Left renal cortex interstitium (tissue), 4 donors: ENCODE data around the gene SIPA1L3. TPM values are rescaled to one million over a fixed set of nuclear protein-coding genes. Genes with fewer than 3 reads are reported as not detected.
"Not testable (repeated sequence)": the region's sequence is repeated elsewhere in the genome, so short reads cannot be mapped to it uniquely, and the experiment has no call there.

Source experiments
- DNase-seq, 4 donors: peaks; one replicate each; pipeline ENCODE4 v3.0.0-alpha.2; 2013; ENCODE audit warnings: low read depth in 4 of 4, low spot score in 2 of 4, missing footprints in 1 of 4
- polyA plus RNA-seq, 4 donors: library from polyadenylated mRNA; unstranded; fragments of 120-200 nt; gene quantifications; one replicate each; pipeline ENCODE4 v1.2.1, GENCODE V29; 2013; ENCODE audit not compliant: insufficient read length in 4 of 4

Gene SIPA1L3
- polyA plus RNA-seq, 4 donors, result 17.3 to 29.4 (median 22.8) TPM

- DNase-seq, result no peak
Observed at GRCh38 chr19:38221421-38221820, 314.4 kb downstream of the SIPA1L3 start.

- DNase-seq, result no peak
Observed at GRCh38 chr19:38221919-38222830, 315.2 kb downstream of the SIPA1L3 start.

GRCh38 chr19:38223119-38223523 is 316.1 kb downstream of the SIPA1L3 start:
- no peak for DNase-seq

- DNase-seq, result no peak
Observed at GRCh38 chr19:38223617-38224013, 316.6 kb downstream of the SIPA1L3 start.

GRCh38 chr19:38224014-38224862 is 317.2 kb downstream of the SIPA1L3 start, which contains the start of gene DPF1:
Gene DPF1 (minus strand): TSS chr19:38224222. CDS start chr19:38224142, 80 bp downstream.
- DNase-seq, result no peak

GRCh38 chr19:38224863-38225218 is 317.8 kb downstream of the SIPA1L3 start:
- not testable (repeated sequence) for DNase-seq

- no peak for DNase-seq
Observed at GRCh38 chr19:38227287-38228004, 320.4 kb downstream of the SIPA1L3 start.

- no peak for DNase-seq
Observed at GRCh38 chr19:38228005-38228377, 321.0 kb downstream of the SIPA1L3 start.

GRCh38 chr19:38228491-38229439 is 321.8 kb downstream of the SIPA1L3 start:
- no peak for DNase-seq

GRCh38 chr19:38229585-38230073 is 322.6 kb downstream of the SIPA1L3 start:
- peak in 1 of 4 donors; percentile 65 for DNase-seq

GRCh38 chr19:38230506-38231133 is 323.6 kb downstream of the SIPA1L3 start:
- DNase-seq, result not testable (repeated sequence)

GRCh38 chr19:38231918-38232317 is 324.9 kb downstream of the SIPA1L3 start:
- no peak for DNase-seq

GRCh38 chr19:38233740-38234251 is 326.8 kb downstream of the SIPA1L3 start:
- no peak for DNase-seq

GRCh38 chr19:38234615-38235014 is 327.6 kb downstream of the SIPA1L3 start:
- DNase-seq, result no peak

GRCh38 chr19:38239816-38240215 is 332.8 kb downstream of the SIPA1L3 start:
- no peak for DNase-seq

- no peak for DNase-seq
Observed at GRCh38 chr19:38243279-38243673, 336.3 kb downstream of the SIPA1L3 start.

GRCh38 chr19:38245826-38246498 is 339.0 kb downstream of the SIPA1L3 start:
- no peak for DNase-seq

GRCh38 chr19:38247126-38247525 is 340.1 kb downstream of the SIPA1L3 start:
- DNase-seq, result no peak
